AG04449 (cell line): Measurements from ENCODE around the gene CKM.

Experiments
- CTCF ChIA-PET: fragments of 350-600 bp; formaldehyde crosslinking; extraction: SDS; loops from one replicate; lab custom pipeline; 2021; ENCODE audit warnings: antibody characterized with exemption; lab: Yijun Ruan, JAX
- POLR2A ChIA-PET: fragments of 400-600, 350-600 bp; formaldehyde crosslinking; extraction: SDS; loops from one replicate; lab custom pipeline; 2020; ENCODE audit warnings: antibody characterized with exemption, inconsistent platforms; lab: Yijun Ruan, JAX
- DNase-seq: peaks from one replicate; pipeline ENCODE4 v3.0.0-alpha.2; 2010; ENCODE audit warnings: low read depth, low spot score
- H3K4me3 ChIP-seq: 2 replicates; pipeline ENCODE4 v1.5.1; 2011; ENCODE audit warnings: low read depth, mild to moderate bottlenecking, control low read depth, low read length
- TF ChIP-seq, protein P1 (sequence below): IDR thresholded peaks from one replicate; pipeline ENCODE4 v1.5.1; 2011; ENCODE audit warnings: mild to moderate bottlenecking, moderate library complexity, low read length, control low read depth, inconsistent platforms; ENCODE audit not compliant: insufficient read depth; ENCODE audit errors: missing control alignments

Gene CKM

DNA sequence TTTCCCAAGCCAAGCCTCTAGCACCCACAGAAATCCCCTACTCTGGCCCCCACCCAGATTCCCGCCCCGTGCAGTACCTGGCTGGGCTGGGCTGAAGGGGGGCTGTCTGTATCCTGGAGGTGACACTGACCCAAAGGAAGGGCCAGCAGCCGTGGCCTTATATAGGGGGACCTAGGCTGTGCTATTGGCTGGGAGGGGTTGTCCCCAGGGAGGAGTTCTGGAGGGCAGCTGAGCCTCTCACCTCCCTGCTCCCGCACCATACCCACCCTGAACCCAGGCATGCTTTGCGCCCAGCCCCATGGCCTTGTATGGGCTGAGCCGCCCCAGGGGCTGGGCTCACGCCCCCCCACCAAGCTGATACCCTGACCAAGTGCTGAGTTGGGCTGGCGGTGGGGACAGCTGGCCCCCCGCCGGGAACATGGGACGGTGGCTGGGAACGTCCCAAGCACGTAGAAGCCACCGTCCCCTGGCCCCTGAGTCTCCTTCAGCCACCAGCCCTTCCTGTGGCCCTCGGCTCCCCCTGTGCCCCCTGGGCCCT is at the start of gene CKM:
Gene CKM (minus strand): TSS at position 132 of the 538 bp plus-strand sequence. CDS start 3,162 bp downstream, outside the sequence.
- ChIA-PET POLR2A (no interaction called here), CTCF (interaction anchor here (8.2 kb wide), 1 partner anchor 16 kb away, joined by 57 read pairs; no protein-coding TSS in a partner anchor)
- H3K4me3 ChIP-seq = peak within 1 kb of the TSS; percentile 33
- TF ChIP-seq, protein P1, sequence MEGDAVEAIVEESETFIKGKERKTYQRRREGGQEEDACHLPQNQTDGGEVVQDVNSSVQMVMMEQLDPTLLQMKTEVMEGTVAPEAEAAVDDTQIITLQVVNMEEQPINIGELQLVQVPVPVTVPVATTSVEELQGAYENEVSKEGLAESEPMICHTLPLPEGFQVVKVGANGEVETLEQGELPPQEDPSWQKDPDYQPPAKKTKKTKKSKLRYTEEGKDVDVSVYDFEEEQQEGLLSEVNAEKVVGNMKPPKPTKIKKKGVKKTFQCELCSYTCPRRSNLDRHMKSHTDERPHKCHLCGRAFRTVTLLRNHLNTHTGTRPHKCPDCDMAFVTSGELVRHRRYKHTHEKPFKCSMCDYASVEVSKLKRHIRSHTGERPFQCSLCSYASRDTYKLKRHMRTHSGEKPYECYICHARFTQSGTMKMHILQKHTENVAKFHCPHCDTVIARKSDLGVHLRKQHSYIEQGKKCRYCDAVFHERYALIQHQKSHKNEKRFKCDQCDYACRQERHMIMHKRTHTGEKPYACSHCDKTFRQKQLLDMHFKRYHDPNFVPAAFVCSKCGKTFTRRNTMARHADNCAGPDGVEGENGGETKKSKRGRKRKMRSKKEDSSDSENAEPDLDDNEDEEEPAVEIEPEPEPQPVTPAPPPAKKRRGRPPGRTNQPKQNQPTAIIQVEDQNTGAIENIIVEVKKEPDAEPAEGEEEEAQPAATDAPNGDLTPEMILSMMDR = no peak
- DNase-seq = no peak

DNA sequence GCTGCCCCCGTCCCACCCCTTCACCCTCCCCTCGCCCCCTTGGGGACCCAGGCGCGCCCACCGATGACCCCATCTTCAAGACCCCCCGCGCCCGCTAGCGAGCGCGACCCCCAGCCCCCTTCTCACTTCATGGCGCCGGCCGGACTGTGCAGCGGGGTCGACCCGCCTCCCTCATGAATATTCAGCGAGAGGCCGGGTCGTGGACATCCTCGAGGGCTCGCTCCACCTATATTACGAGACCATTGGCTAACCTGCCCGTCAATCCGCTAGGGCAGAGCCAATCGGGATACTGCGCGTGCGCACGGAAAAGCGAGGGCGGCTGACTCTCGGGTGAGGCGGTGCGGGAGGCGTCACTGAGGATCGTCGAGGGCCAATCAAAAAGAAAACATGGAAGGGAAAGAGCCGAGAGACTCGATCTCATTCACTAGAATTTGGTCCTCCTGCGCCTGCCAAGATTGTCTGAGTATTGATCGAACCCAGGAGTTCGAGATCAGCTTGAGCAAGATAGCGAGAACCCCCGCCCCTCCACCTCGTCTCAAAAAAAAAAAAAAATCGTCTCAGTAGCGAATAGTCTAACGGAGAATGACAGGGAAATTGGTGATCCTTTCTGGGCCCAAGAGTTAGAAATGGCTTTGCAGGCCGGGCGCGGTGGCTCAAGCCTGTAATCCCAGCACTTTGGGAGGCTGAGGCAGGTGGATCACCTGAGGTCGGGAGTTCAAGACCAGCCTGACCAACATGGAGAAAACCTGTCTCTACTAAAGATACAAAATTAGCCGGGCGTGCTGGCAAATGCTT is 47.9 kb upstream of the CKM start, which contains the start of gene ERCC2:
Gene ERCC2 (minus strand): TSS at position 164 of the 795 bp plus-strand sequence. CDS start 33 bp downstream, at position 131.
- ChIA-PET POLR2A (no interaction called here), CTCF (interaction anchor here (0.8 to 2.8 kb wide), 5 partner anchors 33 to 115 kb away, joined by 3 to 7 read pairs (median 5); no protein-coding TSS in a partner anchor)
- TF ChIP-seq, protein P1 = no peak
- DNase-seq = peak; percentile 84
- peak within 1 kb of the TSS; percentile 79 for H3K4me3 ChIP-seq

DNA sequence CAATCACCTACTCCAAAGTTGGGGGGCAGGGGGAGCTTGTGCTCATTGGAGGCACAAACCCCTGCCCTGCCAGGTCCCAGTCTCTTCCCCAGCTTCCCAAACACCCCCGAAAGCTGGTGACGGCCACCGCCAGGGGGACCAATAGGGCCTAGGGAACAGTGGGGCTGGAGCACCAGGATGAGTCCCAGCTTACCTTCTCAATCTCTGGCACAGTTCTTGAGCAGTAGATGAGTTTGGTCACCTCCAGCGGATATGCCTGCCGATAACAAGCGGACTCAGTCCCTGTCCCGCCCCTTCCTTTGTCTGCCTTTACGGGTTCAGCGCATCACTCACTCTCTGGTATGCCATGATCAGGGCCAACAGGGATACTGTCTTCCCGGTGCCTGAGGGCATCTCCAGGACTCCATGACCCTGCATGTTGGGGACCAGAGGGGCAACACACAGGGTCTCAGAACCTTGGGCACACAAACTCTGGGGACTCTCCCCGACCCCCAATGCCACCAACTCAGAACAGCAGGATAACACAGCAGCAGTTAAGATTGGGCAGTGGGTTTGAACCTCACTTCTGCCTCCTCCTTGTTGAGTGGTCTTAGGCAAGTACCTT is 46.2 kb upstream of the CKM start:
- ChIA-PET CTCF (interaction anchor here (1.3 to 2.8 kb wide), 4 partner anchors 33 to 116 kb away, joined by 3 to 13 read pairs (median 6); no protein-coding TSS in a partner anchor), POLR2A (no interaction called here)
- TF ChIP-seq, protein P1 = no peak
- no peak for DNase-seq
- H3K4me3 ChIP-seq = peak overlapping the region; percentile 15; the same call in 1 of the 2 replicates

DNA sequence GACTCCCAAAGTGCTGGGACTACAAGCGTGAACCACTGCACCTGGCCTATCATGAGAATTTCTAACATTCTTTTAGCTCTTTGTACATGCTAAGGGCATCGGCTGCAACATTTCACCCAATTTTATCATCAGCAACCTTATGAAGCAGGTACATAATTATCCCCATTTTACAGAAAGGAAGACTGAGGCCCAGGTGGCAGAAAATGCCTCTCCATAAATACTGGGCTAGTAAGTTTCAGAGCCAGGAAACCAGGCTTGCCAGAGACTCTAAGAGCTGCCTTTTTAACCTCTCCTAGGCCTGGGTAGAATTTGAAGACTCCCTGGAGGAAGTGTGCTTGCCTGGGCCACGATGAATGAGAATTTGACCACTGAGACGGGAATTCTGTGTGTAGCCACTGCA is 45.5 kb upstream of the CKM start:
- DNase-seq = no peak
- no peak overlapping the region for H3K4me3 ChIP-seq
- TF ChIP-seq, protein P1 = no peak
- ChIA-PET POLR2A (no interaction called here), CTCF (interaction anchor here (1.3 to 2.8 kb wide), 3 partner anchors 34 to 117 kb away, joined by 3 to 13 read pairs (median 7); no protein-coding TSS in a partner anchor)

DNA sequence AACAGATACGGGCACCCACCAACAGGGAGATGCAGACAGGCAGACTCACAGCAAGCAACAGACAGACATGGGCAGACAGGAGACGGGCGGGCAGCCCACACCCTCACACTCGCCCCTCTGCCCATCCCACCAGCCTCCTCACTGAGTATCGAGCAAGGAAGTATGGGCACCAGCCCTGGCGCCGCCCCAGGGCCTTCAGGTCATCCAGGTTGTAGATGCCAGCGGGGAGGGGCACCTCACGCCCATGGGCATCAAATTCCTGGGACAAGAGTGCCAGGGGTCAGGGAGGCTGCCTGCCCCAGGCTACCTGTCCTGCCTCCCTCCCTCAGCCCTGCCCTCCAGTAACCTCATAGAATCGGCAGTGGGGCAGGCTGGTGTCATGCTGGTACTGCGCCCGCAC is 42.0 kb upstream of the CKM start:
- ChIA-PET POLR2A (no interaction called here), CTCF (no interaction called here)
- no peak overlapping the region for H3K4me3 ChIP-seq
- TF ChIP-seq, protein P1 = no peak
- DNase-seq = no peak

DNA sequence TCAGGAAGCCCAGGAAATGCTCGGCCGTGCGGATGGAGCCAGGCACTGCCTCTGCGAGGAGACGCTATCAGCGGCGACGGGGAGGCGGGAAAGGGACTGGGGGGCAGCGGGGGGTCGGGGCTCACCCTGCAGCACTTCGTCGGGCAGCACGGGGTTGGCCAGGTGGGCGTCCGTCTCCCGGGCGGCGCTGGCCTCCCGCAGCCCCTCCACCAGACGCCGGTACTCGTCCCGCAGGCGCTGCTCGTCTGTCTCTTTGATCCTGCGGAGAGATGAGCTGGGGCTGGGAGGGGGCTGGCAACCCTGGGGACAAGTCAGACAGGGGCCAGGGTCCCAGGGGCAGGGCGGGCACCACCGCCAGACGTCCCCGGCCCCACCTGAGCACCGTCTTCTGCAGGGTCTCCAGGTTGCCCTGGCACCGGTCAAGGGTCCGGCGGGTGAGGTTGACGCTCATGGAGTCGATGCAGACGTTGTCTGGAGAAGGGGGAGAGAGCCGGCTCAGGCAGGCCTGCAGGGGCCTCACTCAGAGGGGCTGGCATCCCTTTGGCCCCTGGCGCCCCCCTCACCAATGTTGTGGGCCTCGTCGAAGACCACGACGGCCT is 41.3 kb upstream of the CKM start:
- H3K4me3 ChIP-seq = no peak overlapping the region
- TF ChIP-seq, protein P1 = no peak
- POLR2A ChIA-PET = no interaction called here
- no peak for DNase-seq
- CTCF ChIA-PET = no interaction called here
